RPMI8226 (cell line): ENCODE data around the gene CHRNA1.
A peak's percentile ranks its signal among the peaks of the same experiment; 100 is the strongest.
"Not testable (repeated sequence)": the region's sequence is repeated elsewhere in the genome, so short reads cannot be mapped to it uniquely, and the experiment has no call there.

Experiments used
- DNase-seq: peaks from one replicate; pipeline ENCODE4 v3.0.0-alpha.2; 2015

The CHRNA1 gene

GRCh38 chr2:174709416-174710004 is 54.8 kb downstream of the CHRNA1 start:
- DNase-seq = not testable (repeated sequence)

GRCh38 chr2:174708713-174709112 is 55.6 kb downstream of the CHRNA1 start:
- DNase-seq = no peak

- DNase-seq = no peak
Observed at GRCh38 chr2:174705321-174705720, 59.0 kb downstream of the CHRNA1 start.

- no peak for DNase-seq
Observed at GRCh38 chr2:174704642-174705041, 59.6 kb downstream of the CHRNA1 start.

GRCh38 chr2:174704061-174704460 is 60.2 kb downstream of the CHRNA1 start:
- DNase-seq = no peak

- no peak for DNase-seq
Observed at GRCh38 chr2:174703430-174703829, 60.8 kb downstream of the CHRNA1 start.

GRCh38 chr2:174702541-174702940 is 61.7 kb downstream of the CHRNA1 start:
- no peak for DNase-seq

GRCh38 chr2:174699993-174700766 is 64.1 kb downstream of the CHRNA1 start:
- peak; percentile 56 for DNase-seq
